Endometrium (tissue), 2 donors: ENCODE measurements around the gene SUPT3H.
"Not testable (repeated sequence)": the region's sequence is repeated elsewhere in the genome, so short reads cannot be mapped to it uniquely, and the experiment has no call there.

Experiments
- FAIRE-seq: peaks from 2 replicates; lab custom pipeline; 2012; peaks lifted over from hg19 to GRCh38; lab: Jason Lieb, UNC
- donor health status: control.
- donor health status: control.

The SUPT3H gene

DNA sequence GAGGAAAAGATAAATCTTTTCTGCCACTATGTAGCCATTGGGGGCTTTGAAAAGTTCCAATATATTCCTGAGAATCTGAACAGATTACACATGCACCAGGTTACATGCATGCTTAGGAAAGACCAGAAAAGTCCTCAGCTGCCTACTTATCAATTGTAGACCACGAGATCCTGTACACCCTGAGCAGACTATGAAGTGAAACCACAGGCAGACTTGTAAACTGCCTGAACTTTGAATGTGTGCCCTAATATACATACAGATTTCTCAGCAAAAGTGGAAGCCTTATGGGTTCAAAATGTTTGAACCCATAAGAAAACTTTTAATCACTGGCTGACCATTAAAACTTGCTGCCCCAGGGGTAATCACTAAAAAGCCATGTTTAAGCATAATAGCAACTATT is 323.1 kb downstream of the SUPT3H start:
- FAIRE-seq: no peak

DNA sequence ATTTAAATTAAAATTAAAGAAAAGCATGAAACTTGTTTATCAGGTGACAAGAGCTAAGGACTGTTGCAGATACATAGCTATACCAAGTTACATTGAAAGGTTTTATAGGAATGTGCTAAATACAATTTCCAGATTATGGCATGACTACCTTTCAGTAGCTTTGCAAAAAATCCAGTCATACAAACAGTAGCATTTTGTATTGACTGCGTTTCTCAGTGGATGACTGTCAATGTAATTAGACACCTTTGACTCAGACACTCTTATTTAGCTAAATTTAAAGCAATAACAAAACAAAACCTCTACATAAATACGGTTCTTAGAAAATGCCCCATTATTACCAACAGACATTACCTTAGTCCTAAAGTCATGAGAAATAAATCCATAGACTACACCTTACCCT is 325.4 kb downstream of the SUPT3H start:
- FAIRE-seq: no peak

DNA sequence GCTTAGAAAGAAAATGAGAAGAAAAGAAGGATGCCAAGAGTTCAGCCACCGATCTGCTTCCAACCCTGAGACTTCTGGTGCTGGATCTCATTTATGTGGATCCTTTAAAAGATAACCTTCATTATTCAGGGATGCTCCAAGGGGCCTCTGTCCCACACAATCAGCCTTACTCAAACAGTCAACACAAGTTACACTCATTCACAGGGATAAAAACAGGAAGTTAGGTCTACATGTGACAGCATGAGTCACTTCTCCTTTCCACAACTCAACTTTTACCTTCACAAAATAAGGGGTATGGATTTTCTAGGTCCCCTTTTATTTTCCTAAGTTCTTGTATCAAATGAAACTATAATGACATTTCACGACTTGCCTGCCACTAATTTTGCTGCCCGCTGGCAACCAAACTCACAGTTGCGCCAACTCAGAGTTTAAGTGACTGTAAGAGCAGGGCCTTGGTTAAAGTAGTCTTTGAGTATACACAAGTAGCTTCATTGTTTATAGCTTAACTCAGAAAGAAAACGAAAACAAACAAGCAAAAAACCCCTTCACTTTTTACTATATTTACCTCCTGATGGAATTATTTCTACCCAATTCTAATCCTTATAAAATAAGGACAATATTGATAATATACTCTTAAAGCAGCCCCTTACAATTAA is 328.4 kb downstream of the SUPT3H start:
- FAIRE-seq: no peak

DNA sequence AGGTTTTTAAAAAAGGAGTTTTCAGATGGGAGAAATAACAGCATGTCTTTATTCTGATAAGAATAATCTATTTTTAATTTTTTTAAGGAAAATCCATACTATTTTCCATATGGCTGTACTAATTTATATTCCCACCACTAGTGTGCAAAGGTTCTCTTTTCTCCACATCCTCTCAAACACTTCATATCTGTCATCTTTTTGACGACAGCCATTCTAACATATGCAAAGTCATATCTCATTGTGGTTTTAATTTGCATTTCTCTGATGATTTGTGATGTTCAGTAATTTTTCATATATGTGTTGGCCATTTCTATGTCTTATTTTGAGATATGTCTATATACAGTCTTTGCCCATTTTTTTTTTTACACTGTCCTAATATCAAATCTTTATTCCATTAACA is 330.2 kb downstream of the SUPT3H start:
- FAIRE-seq: no peak

DNA sequence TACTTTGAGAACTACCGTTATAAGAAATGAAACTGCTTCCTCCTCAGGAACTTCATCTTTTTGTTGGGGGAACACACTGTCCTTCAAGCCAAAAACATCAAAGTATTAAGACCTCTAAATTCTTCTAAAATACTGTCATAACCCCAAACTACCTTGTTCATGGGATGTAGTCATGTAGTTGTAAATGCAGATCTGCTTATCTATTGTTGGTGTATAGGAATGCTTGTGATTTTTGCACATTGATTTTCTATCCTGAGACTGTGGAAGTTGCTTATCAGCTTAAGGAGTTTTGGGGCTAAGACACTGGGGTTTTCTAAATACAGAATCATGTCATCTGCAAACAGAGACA is 332.5 kb downstream of the SUPT3H start:
- no peak for FAIRE-seq

DNA sequence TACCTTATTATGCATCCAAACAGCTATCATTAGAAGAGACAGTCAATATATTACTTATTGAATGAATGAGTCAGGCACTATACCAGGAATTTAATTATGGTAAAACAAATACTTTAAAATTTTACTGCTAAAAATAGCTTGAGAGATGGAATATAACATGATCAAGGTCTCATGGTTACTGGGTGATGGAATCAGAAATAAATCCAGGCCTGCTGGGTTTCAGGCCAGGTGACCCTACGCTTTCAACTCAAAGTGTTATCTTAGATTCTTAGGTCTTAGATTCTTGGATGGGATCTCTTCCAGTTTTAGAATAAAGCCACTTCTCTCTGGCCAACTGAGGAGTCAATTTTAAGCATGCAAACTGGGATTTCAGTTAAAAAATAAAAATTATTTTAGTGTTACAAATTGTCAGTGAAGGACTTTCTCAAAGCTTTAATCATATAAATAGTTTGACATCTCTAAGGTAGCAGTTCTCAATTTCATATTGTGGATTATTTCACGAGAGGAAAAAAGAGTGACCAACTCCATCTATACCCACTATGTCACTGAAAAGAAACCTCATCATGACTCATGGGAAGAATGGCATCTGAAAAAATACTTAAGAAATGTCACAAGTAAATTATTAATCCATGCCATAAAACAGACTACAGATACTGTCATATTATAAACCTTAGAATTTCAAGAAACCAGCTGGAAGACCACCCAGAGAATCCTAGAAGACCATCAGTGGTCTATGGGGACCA is 333.1 kb downstream of the SUPT3H start:
- FAIRE-seq: no peak

DNA sequence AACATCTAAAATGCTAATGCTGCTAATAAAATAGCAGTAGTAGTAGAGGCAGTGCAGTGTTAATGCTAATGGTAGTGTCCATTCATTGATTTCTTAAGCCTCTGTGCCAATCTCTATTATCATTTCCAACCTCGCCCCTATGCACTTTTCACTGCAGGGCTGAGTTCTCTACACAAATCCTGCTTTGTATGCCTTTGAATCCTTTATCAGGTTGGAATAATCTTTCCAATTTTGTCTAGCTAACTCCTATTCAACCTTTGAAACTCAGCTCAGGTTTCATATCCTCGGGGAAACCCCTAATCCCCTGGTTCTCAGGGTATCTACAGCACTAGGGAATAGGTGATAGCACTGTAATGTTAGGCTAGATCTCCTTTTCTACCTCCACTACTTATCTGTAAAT is 333.6 kb downstream of the SUPT3H start:
- no peak for FAIRE-seq

DNA sequence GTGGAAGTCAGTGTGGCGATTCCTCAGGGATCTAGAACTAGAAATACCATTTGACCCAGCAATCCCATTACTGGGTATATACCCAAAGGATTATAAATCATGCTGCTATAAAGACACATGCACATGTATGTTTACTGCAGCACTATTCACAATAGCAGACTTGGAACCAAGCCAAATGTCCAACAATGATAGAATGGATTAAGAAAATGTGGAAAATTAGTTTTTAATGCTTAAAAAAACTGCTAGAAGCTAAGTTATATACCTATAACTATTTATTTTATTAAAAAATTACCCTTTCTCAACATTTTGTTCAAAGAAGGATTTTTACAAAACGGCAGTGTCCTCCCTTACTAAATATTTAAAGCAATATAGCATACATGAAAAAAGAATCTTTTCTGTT is 335.1 kb downstream of the SUPT3H start:
- not testable (repeated sequence) for FAIRE-seq

DNA sequence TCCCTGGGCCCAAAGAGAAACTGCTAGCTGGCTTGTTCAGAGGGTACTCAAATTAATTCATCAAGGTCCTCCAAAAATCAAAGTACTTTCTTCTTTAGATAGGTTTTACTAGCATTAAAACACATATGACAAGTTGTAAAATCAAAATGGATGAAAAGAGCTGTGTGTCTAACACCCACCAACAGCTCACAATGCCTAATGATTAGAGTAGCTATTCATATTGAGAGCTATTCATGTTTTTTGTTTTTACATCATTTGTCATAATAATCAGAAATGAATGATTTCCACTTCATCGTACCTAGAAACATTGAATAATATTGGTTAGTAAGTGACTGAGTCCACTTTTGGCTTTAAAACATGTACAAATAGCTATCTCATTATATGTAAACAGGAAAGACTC is 339.5 kb downstream of the SUPT3H start:
- FAIRE-seq: no peak

DNA sequence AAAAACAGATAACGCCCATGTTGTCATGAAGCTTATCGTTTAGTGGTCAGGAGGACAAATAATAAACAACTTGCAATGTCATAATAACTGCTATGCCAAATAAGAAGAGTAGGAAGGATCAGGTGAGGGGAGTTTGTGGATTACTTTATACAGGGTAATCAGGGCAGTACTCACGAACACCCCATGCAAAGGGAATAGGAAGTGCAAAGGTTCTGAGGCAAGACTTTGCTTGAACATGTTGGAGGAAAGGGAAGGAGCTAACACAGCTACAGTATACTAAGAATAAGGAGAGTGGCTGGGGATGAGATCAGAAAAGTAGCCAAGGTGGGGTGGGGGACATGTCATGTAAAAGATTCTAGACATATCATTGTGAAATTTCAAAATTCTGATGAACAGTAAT is 341.6 kb downstream of the SUPT3H start:
- no peak for FAIRE-seq

DNA sequence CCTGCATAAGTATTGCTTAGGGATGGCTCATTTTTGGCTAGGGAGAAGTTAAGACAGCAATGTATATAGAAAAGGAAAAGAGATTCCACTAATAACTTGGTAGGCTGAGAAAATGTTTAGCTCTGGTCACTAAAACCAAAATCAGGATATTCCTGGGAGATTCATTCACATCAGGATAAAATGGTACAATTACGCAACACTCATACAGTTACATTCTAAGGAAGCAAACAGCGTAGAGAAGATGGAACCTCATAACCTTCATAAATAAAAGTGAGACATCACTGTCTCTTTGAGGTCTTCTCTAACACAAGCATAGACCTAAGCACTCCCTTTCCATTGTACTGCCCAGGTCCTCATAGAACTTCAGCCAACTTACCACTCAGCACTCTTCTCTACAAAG is 345.3 kb downstream of the SUPT3H start:
- no peak for FAIRE-seq

DNA sequence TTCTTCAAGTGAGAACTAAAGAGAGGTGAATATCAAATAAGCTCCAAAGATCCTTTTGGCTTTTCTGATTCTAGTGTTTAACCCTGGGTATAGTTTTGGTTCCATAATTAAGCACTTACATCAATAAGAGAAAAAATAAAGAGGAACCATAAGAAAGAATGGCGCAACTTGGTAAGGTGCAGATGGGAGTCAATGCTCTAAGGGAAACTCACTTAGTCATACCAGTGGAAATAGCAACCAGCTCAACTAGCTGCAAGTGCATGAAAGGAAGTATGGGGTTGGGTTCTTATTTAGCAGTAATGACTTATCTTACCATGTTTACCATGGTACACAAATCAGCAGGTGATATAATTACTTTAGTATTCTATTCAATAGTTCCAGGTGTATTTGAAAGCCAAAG is 346.1 kb downstream of the SUPT3H start:
- FAIRE-seq: no peak

DNA sequence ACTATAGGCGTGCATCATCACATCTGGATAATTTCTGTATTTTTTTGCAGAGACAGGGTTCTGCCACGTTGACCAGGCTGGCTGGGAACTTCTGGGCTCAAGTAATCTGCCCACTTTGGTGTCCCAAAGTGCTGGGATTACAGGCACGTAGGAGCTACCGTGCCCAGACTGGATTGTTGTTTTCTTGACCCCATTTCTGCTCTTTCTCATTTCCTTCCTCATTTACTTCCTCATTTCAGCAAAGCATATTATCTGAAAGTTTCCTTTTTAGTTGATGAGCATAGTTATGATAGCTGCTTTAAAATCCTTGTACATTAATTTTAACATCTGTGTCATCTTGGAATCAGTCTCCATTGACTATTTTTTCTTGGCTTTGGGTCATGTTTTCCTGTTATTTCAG is 350.6 kb downstream of the SUPT3H start:
- no peak for FAIRE-seq

DNA sequence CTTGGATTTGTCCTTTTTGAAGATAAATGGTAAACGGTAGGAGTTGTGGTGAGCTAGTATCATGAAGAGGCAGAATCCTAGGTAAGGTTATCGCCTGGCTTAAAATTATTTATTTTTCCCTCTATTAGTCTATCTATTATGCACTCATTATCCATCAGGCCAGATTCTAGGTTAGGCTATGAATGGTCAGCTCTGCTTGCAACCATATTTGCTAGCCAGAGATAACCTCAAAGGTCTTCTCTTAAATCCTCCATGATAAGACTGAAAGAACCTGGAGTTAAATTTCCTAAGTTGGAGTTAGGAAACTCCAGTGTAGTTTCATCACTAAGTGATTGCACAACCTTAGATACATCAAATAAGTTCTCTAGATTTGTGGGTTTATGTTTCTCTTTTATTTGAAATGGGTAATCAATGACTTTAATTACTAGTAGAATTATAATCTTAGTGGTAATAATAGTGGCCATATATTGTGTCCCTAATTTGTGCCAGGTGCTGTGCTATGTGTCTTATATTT is 351.7 kb downstream of the SUPT3H start:
- FAIRE-seq: no peak

DNA sequence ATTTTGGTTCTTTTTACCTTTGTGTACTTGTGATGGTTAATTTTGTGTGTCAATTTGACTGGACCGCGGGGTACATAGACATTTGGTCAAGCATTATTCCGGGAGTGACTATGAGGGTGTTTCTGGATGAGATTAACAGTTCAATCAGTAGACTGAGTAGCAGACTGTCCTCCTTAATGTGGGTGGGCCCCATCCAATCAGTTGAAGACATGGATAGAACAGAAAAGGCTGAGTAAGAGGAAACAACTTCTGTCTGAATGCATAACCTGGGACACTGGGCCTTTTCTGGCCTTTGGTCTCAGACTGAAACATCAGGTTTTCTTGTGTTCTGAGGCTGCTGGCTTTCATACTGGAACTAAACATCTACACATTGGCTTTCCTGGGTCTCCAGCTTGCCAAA is 353.1 kb downstream of the SUPT3H start:
- no peak for FAIRE-seq

DNA sequence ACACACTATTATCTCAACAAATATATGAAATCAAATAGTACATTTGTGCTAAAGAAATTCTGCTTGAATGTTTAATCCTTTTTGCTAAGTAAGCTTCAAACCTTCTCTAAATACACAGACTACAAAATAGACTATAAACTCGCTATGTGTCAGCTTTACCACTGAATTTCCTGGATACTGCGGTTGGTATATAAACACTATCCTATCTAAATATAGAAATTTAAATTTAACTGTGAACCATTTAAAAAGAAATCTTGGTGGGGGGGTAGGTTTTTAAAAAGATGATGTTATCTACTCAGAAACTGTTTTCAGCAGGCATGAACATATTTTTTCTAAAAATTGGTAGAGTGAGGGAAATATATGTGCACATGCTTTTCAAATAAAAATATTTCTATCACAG is 356.1 kb downstream of the SUPT3H start:
- no peak for FAIRE-seq

DNA sequence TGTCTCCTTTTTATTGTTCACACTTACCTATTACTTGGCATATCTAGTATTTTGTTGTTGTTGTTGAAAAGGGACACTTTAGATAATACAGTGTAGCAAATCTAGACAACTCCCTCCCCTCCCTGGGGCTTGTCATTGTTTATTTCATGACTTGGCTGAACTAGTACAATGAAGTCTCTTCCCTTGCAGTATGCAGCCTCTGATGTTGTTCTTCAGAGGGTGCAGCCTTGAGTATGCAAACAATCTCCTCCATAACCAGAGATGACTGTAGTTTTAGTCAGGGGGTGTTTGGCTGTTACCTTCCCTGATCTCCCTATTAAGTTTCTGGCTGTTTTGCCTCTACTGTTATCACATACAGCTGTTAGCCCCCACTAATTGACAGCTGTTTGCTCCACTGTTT is 365.0 kb downstream of the SUPT3H start:
- FAIRE-seq: no peak

DNA sequence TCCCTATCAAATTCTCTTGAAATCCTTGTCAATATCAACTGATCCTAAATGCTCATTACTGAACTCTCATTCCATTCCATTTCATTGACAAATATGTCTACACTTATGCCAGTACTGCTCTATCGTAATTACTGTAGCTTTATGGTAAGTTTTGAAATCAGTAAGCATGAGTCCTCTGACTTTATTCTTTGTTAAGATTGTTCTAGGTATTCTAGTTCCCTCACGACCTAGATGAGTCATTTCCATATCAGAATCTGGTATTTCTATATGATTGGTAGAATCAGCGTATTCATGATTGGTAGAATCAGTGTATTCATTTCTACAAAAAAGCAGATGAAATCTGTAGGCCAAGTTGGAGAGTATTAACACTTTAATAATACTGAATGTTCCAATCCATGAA is 368.2 kb downstream of the SUPT3H start:
- FAIRE-seq: no peak

DNA sequence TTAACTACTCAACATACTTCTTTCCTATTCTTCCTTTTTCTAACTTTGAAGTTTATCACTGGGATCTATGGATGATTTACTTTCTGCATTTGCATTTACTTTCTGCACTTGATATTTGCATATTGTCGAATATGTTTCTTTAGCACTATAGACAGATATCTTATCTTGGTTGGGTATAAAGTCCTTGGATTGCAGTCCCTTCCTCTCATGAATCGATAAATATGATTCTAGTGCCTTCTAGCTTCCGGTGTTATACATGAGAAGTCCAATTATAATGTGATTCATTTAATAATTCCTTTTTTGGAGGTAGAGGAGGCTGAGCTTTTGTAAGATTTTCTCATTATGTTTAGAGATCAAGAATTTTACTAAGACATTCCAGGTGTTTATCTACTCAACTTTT is 370.8 kb downstream of the SUPT3H start:
- no peak for FAIRE-seq

DNA sequence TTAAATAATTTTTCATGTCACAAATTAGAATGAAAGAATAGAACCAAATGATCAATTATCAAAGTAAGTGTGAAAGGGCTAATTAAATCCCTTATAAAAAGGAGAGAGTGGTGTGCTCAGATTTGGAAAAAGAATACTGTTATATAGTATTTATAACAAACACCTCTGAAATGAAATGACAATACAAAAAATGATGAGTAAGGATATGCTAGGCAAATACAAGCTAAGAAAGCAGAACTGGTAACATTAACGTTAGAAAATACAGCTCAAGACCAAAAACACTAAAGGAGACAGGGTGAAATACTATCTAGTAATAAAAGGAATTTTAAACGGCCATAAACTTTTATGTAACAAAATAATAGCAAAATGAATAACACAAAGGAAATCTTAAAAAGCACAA is 373.8 kb downstream of the SUPT3H start:
- no peak for FAIRE-seq

DNA sequence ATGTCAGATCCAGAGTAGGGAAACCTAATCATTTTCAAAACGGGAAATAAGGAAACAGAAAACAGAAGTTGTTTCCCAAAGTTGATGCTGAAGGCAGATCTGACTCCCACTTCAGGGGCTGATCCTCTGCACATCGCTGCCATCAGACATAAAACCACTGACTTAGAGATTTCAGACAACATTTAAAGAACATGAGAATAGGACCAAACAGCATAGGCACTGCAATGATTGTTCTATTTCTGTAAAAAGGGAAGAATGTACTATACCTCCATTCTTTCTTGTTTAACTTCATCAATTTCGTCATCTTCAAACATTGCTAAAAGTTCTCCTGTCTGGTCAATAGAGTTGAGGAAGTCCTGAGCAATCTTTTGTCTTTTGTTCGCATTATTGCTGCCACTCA is 374.3 kb downstream of the SUPT3H start:
- no peak for FAIRE-seq

DNA sequence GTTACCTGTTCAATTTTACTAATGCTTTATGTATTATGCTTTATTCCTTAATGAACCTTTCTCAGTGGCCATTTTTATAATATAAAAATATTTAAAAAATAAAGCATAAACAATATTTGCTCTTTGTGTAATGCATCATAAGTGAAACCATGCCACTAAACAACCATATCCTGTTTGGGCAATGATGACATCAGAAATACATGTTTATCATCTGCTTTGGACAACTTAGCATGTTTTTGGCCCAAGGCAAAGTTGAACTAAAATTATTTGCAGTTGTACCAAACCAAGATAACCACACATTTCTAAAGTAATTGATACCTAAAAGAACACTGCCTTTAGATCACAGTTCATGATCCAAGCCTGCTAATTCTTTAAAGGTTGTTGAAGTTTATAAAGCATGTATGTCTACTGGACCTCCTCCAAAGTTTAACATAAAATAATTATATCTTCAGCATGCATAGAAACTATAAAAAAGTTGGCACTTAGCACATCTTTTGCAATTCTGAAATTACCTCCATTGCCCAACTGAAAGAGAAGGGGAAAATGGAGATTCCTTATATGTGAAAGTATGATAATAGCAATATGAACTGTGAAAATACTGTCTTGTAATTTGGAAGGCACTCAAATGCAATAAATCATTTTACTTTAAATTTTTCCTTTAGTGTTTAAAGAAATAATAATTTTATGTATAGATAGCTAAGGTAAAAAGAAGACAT is 375.2 kb downstream of the SUPT3H start:
- FAIRE-seq: no peak

DNA sequence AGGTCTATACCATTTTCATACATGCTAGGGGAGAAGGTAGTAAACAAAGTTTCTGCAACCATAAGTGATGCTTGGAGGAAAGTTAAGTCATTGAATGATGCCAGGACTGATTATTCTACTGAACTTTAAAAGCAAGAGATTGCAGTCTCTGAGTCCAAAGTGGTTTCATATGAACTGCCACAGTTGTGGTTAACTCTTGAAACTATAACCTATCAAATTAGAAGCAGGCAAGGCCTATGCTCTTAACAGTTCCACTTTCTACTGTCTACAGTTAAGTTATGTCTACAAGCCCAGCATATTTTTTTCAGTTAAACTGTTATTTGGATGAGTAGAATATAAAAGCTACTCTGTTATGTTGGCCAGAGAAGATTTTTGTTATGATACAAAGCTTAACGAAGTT is 376.1 kb downstream of the SUPT3H start:
- no peak for FAIRE-seq
